B cell (primary cell): ENCODE results near the gene KLF16. TPM values are rescaled to one million over a fixed set of nuclear protein-coding genes. Genes with fewer than 3 reads are reported as not detected.

Experiments used
- ATAC-seq: fragments of 200-7000 bp; cut with Tn5 transposase; one replicate; pipeline ENCODE4 v1.10.0; 2021; ENCODE audit warnings: low read depth, mild to moderate bottlenecking, moderate number of reproducible peaks, moderate library complexity
- CTCF ChIA-PET: fragments of 350-600 bp; sonication (Branson Sonifier 250); formaldehyde crosslinking; loops from one replicate; lab custom pipeline; 2021; ENCODE audit warnings: antibody characterized with exemption, inconsistent platforms; lab: Charles Lee
- POLR2A ChIA-PET: fragments of 350-600 bp; sonication (Branson Sonifier 250); formaldehyde crosslinking; loops from one replicate; lab custom pipeline; 2021; ENCODE audit warnings: antibody characterized with exemption; lab: Charles Lee
- DNase-seq: peaks from one replicate; pipeline ENCODE4 v3.0.0; 2013
- H2AFZ ChIP-seq: 2 replicates; pipeline ENCODE4 v1.6.1; 2012; ENCODE audit warnings: mild to moderate bottlenecking, low read depth, low read length; ENCODE audit not compliant: insufficient read depth, poor library complexity, severe bottlenecking
- H3K27ac ChIP-seq, 2 donors: 1 replicate in 1 of 2; 2 replicates in 1 of 2; pipeline ENCODE4 v1.5.1; 2012 to 2013; ENCODE audit warnings: low read length in 2 of 2, mild to moderate bottlenecking in 2 of 2, moderate library complexity in 1 of 2
- H3K27me3 ChIP-seq, 4 experiments: fragments of 200-600 bp in 1 of 4; sonication (generic) in 1 of 4; replicated peaks in 1 of 4; 1 replicate in 2 of 4; 2 replicates in 2 of 4; pipeline versions ENCODE4 v1.6.1 to v1.7.0; 2013 to 2016; ENCODE audit warnings: low read length in 3 of 4, mild to moderate bottlenecking in 2 of 4, mixed read lengths in 1 of 4, moderate library complexity in 1 of 4; ENCODE audit not compliant: insufficient read depth in 4 of 4, control insufficient read depth in 3 of 4; ENCODE audit errors: control extremely low read depth in 1 of 4
- H3K36me3 ChIP-seq, 2 experiments: replicated peaks in 1 of 2; 1 replicate in 1 of 2; 2 replicates in 1 of 2; pipeline versions ENCODE4 v1.6.1 to v1.7.1; 2013; ENCODE audit warnings: low read length in 1 of 2; ENCODE audit not compliant: insufficient read depth in 2 of 2, control insufficient read depth in 1 of 2; ENCODE audit errors: control extremely low read depth in 1 of 2, extremely low read depth in 1 of 2
- H3K4me1 ChIP-seq, 2 donors: fragments of 200-600 bp in 1 of 2; sonication (generic) in 1 of 2; 1 replicate in 1 of 2; 2 replicates in 1 of 2; pipeline versions ENCODE4 v1.5.1 to v1.6.1; 2013 to 2017; ENCODE audit warnings: low read length in 2 of 2; ENCODE audit not compliant: control insufficient read depth in 2 of 2, insufficient read depth in 2 of 2
- H3K4me2 ChIP-seq: replicated peaks from 2 replicates; pipeline ENCODE3; 2012; ENCODE audit warnings: mild to moderate bottlenecking, low read depth, low read length; ENCODE audit not compliant: poor library complexity, severe bottlenecking
- H3K4me3 ChIP-seq, 5 experiments: fragments of 200-600 bp in 1 of 5; sonication (generic) in 1 of 5; 1 replicate in 3 of 5; 2 replicates in 2 of 5; pipeline versions ENCODE4 v1.5.1 to v1.7.0; 2011 to 2016; ENCODE audit warnings: low read length in 4 of 5, mild to moderate bottlenecking in 4 of 5, low read depth in 2 of 5, control low read depth in 1 of 5, moderate library complexity in 1 of 5; ENCODE audit not compliant: insufficient read depth in 1 of 5; ENCODE audit errors: control extremely low read depth in 1 of 5, extremely low read depth in 1 of 5
- H3K79me2 ChIP-seq: fragments of 200-600 bp; sonication (generic); one replicate; pipeline ENCODE4 v1.6.0; 2016; ENCODE audit warnings: low read length; ENCODE audit not compliant: control insufficient read depth, insufficient read depth
- H3K9ac ChIP-seq: fragments of 200-600 bp; sonication (generic); 2 replicates; pipeline ENCODE4 v1.6.1; 2017; ENCODE audit warnings: mild to moderate bottlenecking, low read length, moderate library complexity
- H3K9me3 ChIP-seq, 3 donors: one replicate each; pipeline versions ENCODE4 v1.6.1 to v1.7.1; 2013; ENCODE audit warnings: low read length in 2 of 3; ENCODE audit not compliant: control insufficient read depth in 2 of 3, insufficient read depth in 1 of 3; ENCODE audit errors: control extremely low read depth in 1 of 3
- H4K20me1 ChIP-seq: 2 replicates; pipeline ENCODE4 v1.6.0; 2012; ENCODE audit warnings: mild to moderate bottlenecking, low read length; ENCODE audit not compliant: insufficient read depth, control insufficient read depth, poor library complexity, severe bottlenecking
- H3K27ac Mint-ChIP-seq: one replicate; pipeline ENCODE4 v1.8.0; 2021; ENCODE audit warnings: mixed read lengths
- H3K27me3 Mint-ChIP-seq: one replicate; pipeline ENCODE4 v1.8.0; 2021; ENCODE audit warnings: mixed read lengths
- H3K4me1 Mint-ChIP-seq: one replicate; pipeline ENCODE4 v1.8.0; 2021; ENCODE audit warnings: mixed read lengths
- H3K4me3 Mint-ChIP-seq: one replicate; pipeline ENCODE4 v1.8.0; 2021; ENCODE audit warnings: mixed read lengths
- H3K9me3 Mint-ChIP-seq: one replicate; pipeline ENCODE4 v1.8.0; 2022; ENCODE audit warnings: mixed read lengths; ENCODE audit not compliant: insufficient read depth
- EZH2 ChIP-seq: IDR thresholded peaks from 2 replicates; pipeline ENCODE4 v1.6.1; 2012; ENCODE audit warnings: borderline replicate concordance, low read depth, mild to moderate bottlenecking, moderate library complexity, low read length; ENCODE audit not compliant: insufficient read depth, poor library complexity, severe bottlenecking
- WGBS: methylation state at CpG from one replicate; pipeline ENCODE4 v1.1.5; 2013; ENCODE audit warnings: missing lambda C conversion rate; ENCODE audit not compliant: insufficient coverage; 5-methylcytosine and 5-hydroxymethylcytosine counted together
- intact Hi-C: fragments of 100-400 bp; cut with micrococcal nuclease; formaldehyde crosslinking; loops from one replicate; pipeline ENCODE4 v1.10.0; 2022
- polyA plus RNA-seq: library from polyadenylated mRNA; depleted of rRNA; stranded (reverse); fragments of >200 nt; gene quantifications from 2 replicates; pipeline ENCODE4 v1.2.3, GENCODE V29; 2012
- total RNA-seq, 2 donors: library from RNA; stranded (reverse); fragments of 120-200 nt in 1 of 2; gene quantifications; 1 replicate in 1 of 2; 2 replicates in 1 of 2; pipeline versions ENCODE4 v1.2.3 to v1.2.4, GENCODE V29; 2013 to 2022
- TF ChIP-seq, protein P1 (sequence below): fragments of 200-600 bp; IDR thresholded peaks from one replicate; pipeline ENCODE4 v1.8.0; 2022; ENCODE audit warnings: antibody characterized with exemption, mild to moderate bottlenecking

Gene KLF16
- total and polyA plus RNA-seq, 2 donors (not counting 1 experiment from before 2014, with no cell fraction given) = 29.7 to 49.0 TPM

DNA sequence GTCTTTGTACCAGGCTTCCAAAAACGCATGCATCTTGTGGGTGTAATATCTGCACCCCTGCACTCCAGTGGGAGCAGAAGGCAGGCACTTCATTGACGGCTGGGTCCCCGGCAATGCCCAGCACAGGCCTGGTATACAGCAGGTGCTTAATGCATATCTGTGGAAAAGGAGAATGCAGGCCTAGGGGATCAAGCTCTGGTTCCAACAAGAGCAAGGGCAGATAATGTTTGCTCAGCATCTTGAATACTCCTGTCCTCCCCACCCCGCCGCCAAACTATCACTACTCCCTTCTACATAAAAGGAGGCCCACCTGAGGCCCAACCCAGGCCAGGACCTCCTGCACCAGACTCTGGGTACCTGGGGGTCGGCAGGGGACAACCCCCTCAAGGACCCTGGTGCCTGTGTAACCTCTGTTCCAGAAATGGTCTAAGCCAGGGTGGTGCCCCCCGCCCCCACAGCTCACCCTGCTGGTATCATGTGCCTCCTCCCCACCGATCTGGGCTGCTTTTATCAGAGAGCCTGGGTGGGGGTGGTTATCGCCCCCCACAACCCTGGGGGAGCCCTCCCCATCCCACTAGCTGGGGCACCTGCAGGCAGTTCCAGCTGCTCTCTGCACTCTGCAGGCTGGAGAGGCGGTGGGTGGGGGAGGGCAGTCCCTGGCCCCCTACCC lies 4.8 kb downstream of the KLF16 start:
- Mint-ChIP-seq H3K4me1 (peaks cover 64% of the 10 kb centered on the region), H3K27me3 (no peaks in the 10 kb centered on the region), H3K27ac (peak overlapping the region; percentile 84), H3K4me3 (peak overlapping the region; percentile 41), H3K9me3 (no peaks in the 10 kb centered on the region)
- H3K27me3 ChIP-seq = no peaks in the 10 kb centered on the region
- H3K9ac ChIP-seq = no peak overlapping the region
- H2AFZ ChIP-seq = no peak overlapping the region
- H3K4me3 ChIP-seq = no peak overlapping the region
- TF ChIP-seq, protein P1, sequence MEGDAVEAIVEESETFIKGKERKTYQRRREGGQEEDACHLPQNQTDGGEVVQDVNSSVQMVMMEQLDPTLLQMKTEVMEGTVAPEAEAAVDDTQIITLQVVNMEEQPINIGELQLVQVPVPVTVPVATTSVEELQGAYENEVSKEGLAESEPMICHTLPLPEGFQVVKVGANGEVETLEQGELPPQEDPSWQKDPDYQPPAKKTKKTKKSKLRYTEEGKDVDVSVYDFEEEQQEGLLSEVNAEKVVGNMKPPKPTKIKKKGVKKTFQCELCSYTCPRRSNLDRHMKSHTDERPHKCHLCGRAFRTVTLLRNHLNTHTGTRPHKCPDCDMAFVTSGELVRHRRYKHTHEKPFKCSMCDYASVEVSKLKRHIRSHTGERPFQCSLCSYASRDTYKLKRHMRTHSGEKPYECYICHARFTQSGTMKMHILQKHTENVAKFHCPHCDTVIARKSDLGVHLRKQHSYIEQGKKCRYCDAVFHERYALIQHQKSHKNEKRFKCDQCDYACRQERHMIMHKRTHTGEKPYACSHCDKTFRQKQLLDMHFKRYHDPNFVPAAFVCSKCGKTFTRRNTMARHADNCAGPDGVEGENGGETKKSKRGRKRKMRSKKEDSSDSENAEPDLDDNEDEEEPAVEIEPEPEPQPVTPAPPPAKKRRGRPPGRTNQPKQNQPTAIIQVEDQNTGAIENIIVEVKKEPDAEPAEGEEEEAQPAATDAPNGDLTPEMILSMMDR = no peak
- no peak for TF ChIP-seq EZH2
- H3K9me3 ChIP-seq = no peaks in the 10 kb centered on the region
- no peak for ATAC-seq
- peaks cover 58 to 78% of the 10 kb centered on the region in 2 donors for H3K4me1 ChIP-seq
- intact Hi-C loops = no loop called here
- peaks cover 0 to 4% of the 10 kb centered on the region in 2 experiments for H3K36me3 ChIP-seq
- H4K20me1 ChIP-seq = peaks cover 86% of the 10 kb centered on the region
- CTCF ChIA-PET = interaction anchor here (0.6 to 1.1 kb wide), 2 partner anchors 10 to 43 kb away, joined by 3 read pairs; no protein-coding TSS in a partner anchor
- peak; percentile 49 for DNase-seq
- peak overlapping the region in 1 of 2 donors; percentile 79 for H3K27ac ChIP-seq
- POLR2A ChIA-PET = interaction anchor here (1.3 to 1.9 kb wide), 2 partner anchors 10 to 39 kb away, joined by 4 to 6 read pairs; partner anchors contain the start of gene REXO1
- peaks cover 73% of the 10 kb centered on the region for H3K79me2 ChIP-seq
- WGBS = 72% methylated on average over 7 of the region's 10 CpGs
- H3K4me2 ChIP-seq = no peak overlapping the region
